HG03108 (cell line): ENCODE measurements around the gene DDN.

Experiments
- ATAC-seq: cut with Tn5 transposase; IDR thresholded peaks from one replicate; pipeline ENCODE4 v1.9.1; 2021; ENCODE audit warnings: moderate library complexity; ENCODE audit not compliant: unreplicated experiment

The DDN gene

GRCh38 chr12:48985901-48986300 is 13.3 kb downstream of the DDN start:
- ATAC-seq = no peak

- no peak for ATAC-seq
Observed at GRCh38 chr12:48985475-48985897, 13.7 kb downstream of the DDN start.

GRCh38 chr12:48982397-48983080 is 16.6 kb downstream of the DDN start:
- no peak for ATAC-seq

- ATAC-seq = no peak
Observed at GRCh38 chr12:48981757-48982157, 17.4 kb downstream of the DDN start.

GRCh38 chr12:48980953-48981756 is 18.0 kb downstream of the DDN start:
- no peak for ATAC-seq

- no peak for ATAC-seq
Observed at GRCh38 chr12:48980389-48980952, 18.7 kb downstream of the DDN start.

- ATAC-seq = no peak
Observed at GRCh38 chr12:48979602-48980388, 19.4 kb downstream of the DDN start.

- no peak for ATAC-seq
Observed at GRCh38 chr12:48978741-48979601, 20.2 kb downstream of the DDN start.

GRCh38 chr12:48978291-48978740 is 20.9 kb downstream of the DDN start, which contains the start of gene WNT1:
Gene WNT1, plus strand, starts transcription at chr12:48978322. Its CDS starts 329 bp downstream, at chr12:48978651.
- no peak for ATAC-seq

GRCh38 chr12:48977290-48978281 is 21.6 kb downstream of the DDN start:
- no peak for ATAC-seq

- no peak for ATAC-seq
Observed at GRCh38 chr12:48973941-48974673, 25.1 kb downstream of the DDN start.

GRCh38 chr12:48973531-48973930 is 25.6 kb downstream of the DDN start:
- no peak for ATAC-seq

- no peak for ATAC-seq
Observed at GRCh38 chr12:48972952-48973483, 26.2 kb downstream of the DDN start.

GRCh38 chr12:48972213-48972951 is 26.8 kb downstream of the DDN start:
- ATAC-seq = no peak

- no peak for ATAC-seq
Observed at GRCh38 chr12:48970702-48971334, 28.4 kb downstream of the DDN start.

GRCh38 chr12:48969833-48970701 is 29.1 kb downstream of the DDN start:
- no peak for ATAC-seq
